SK-N-SH (cell line): Measurements from ENCODE around the gene LACTB. TPM values are rescaled to one million over a fixed set of nuclear protein-coding genes. Genes with fewer than 3 reads are reported as not detected.

Source experiments
- CTCF ChIA-PET: fragments of 300-600, 350-600 bp; formaldehyde crosslinking; extraction: SDS; loops from one replicate; lab custom pipeline; 2021; lab: Yijun Ruan, JAX
- POLR2A ChIA-PET: fragments of 350-600 bp; sonication (Branson Sonifier 250); formaldehyde crosslinking; extraction: SDS; loops from one replicate; lab custom pipeline; 2020; ENCODE audit warnings: antibody characterized with exemption, inconsistent platforms; lab: Yijun Ruan, JAX
- DNase-seq: peaks from one replicate; pipeline ENCODE4 v3.0.0; 2012
- H2AFZ ChIP-seq: fragments of 200-600 bp; sonication (generic); 2 replicates; pipeline ENCODE4 v1.8.1; 2016; ENCODE audit warnings: antibody characterized with exemption, mild to moderate bottlenecking, low read depth
- H3F3A ChIP-seq: fragments of 200-600 bp; sonication (generic); replicated peaks from 2 replicates; pipeline ENCODE3; 2016; ENCODE audit warnings: antibody characterized with exemption, mild to moderate bottlenecking; ENCODE audit not compliant: insufficient read depth
- H3K27ac ChIP-seq, 2 experiments: fragments of 200-500 bp in 1 of 2; fragments of 200-600 bp in 1 of 2; sonication (Bioruptor generic) in 1 of 2; sonication (generic), shearing (Covaris generic) in 1 of 2; 2 replicates each; pipeline versions ENCODE4 v1.5.1 to v1.6.1; 2014 to 2016; ENCODE audit warnings: low read depth in 2 of 2, inconsistent platforms in 1 of 2, low read length in 1 of 2, mild to moderate bottlenecking in 1 of 2, mixed read lengths in 1 of 2
- H3K27me3 ChIP-seq: fragments of 200-600 bp; sonication (generic), shearing (Covaris generic); 2 replicates; pipeline ENCODE4 v1.6.1; 2016; ENCODE audit warnings: mixed run types; ENCODE audit not compliant: insufficient read depth
- H3K36me3 ChIP-seq, 2 experiments: fragments of 200-500 bp in 1 of 2; fragments of 200-600 bp in 1 of 2; sonication (Bioruptor generic) in 1 of 2; sonication (generic) in 1 of 2; replicated peaks in 1 of 2; 2 replicates each; pipeline versions ENCODE3 to v1.5.1; 2014 to 2016; ENCODE audit warnings: low read length in 1 of 2, mild to moderate bottlenecking in 1 of 2; ENCODE audit not compliant: insufficient read depth in 2 of 2, control insufficient read depth in 1 of 2
- H3K4me1 ChIP-seq, 2 experiments: fragments of 200-500 bp in 1 of 2; fragments of 200-600 bp in 1 of 2; sonication (Bioruptor generic) in 1 of 2; sonication (generic), shearing (Covaris generic) in 1 of 2; 2 replicates each; pipeline versions ENCODE4 v1.5.1 to v1.6.1; 2014 to 2016; ENCODE audit warnings: low read depth in 1 of 2, low read length in 1 of 2, mixed run types in 1 of 2; ENCODE audit not compliant: insufficient read depth in 2 of 2, control insufficient read depth in 1 of 2
- H3K4me2 ChIP-seq: fragments of 200-600 bp; sonication (generic), shearing (Covaris generic); 2 replicates; pipeline ENCODE4 v1.6.1; 2017; ENCODE audit warnings: mixed run types
- H3K4me3 ChIP-seq, 2 experiments: fragments of 200-500 bp in 1 of 2; fragments of 200-600 bp in 1 of 2; sonication (Bioruptor generic) in 1 of 2; sonication (generic), shearing (Covaris generic) in 1 of 2; 2 replicates each; pipeline versions ENCODE4 v1.5.1 to v1.8.1; 2014 to 2016; ENCODE audit warnings: low read depth in 2 of 2, inconsistent platforms in 1 of 2, low read length in 1 of 2, mild to moderate bottlenecking in 1 of 2, mixed read lengths in 1 of 2, moderate library complexity in 1 of 2
- H3K79me2 ChIP-seq: fragments of 200-600 bp; sonication (generic); 2 replicates; pipeline ENCODE4 v1.8.1; 2017; ENCODE audit warnings: mild to moderate bottlenecking; ENCODE audit not compliant: insufficient read depth
- H3K9ac ChIP-seq: fragments of 200-600 bp; sonication (generic); 2 replicates; pipeline ENCODE4 v1.6.1; 2017; ENCODE audit warnings: mixed run types
- H3K9me2 ChIP-seq: fragments of 200-600 bp; sonication (generic); 2 replicates; pipeline ENCODE4 v1.6.1; 2017; ENCODE audit warnings: mixed run types
- H3K9me3 ChIP-seq: fragments of 200-600 bp; sonication (generic); 2 replicates; pipeline ENCODE4 v1.6.1; 2017; ENCODE audit warnings: mixed run types, mild to moderate bottlenecking, moderate library complexity
- H4K20me1 ChIP-seq: fragments of 200-600 bp; sonication (generic); 2 replicates; pipeline ENCODE4 v1.6.1; 2017; ENCODE audit warnings: mild to moderate bottlenecking, mixed run types; ENCODE audit not compliant: insufficient read depth
- ELF1 ChIP-seq: IDR thresholded peaks from 2 replicates; pipeline ENCODE4 v1.4.0; 2012
- EP300 ChIP-seq, 2 experiments: IDR thresholded peaks; 2 replicates each; pipeline versions ENCODE4 v1.4.0 to v1.6.1; 2012; ENCODE audit warnings: borderline replicate concordance in 1 of 2, low read depth in 1 of 2, low read length in 1 of 2
- EZH2phosphoT487 ChIP-seq: fragments of 200-600 bp; sonication (generic); IDR thresholded peaks from 2 replicates; pipeline ENCODE4 v1.6.1; 2017; ENCODE audit warnings: low read depth, mixed run types, mild to moderate bottlenecking, antibody characterized with exemption, moderate library complexity, borderline replicate concordance
- GATA2 ChIP-seq: sonication (generic); formaldehyde crosslinking; IDR thresholded peaks from 2 replicates; pipeline ENCODE4 v1.5.0; 2020; ENCODE audit warnings: mild to moderate bottlenecking, missing genetic modification reagents
- RAD21 ChIP-seq: IDR thresholded peaks from 2 replicates; pipeline ENCODE4 v1.6.1; 2012; ENCODE audit warnings: mild to moderate bottlenecking, low read length
- RCOR1 ChIP-seq: fragments of 150-350 bp; IDR thresholded peaks from 2 replicates; pipeline ENCODE4 v1.6.1; 2017; ENCODE audit warnings: antibody characterized with exemption, low read length
- RFX5 ChIP-seq: IDR thresholded peaks from 2 replicates; pipeline ENCODE4 v1.6.1; 2012; ENCODE audit warnings: mild to moderate bottlenecking, improper control_type of control experiment, low read length
- TAF1 ChIP-seq: IDR thresholded peaks from 2 replicates; pipeline ENCODE4 v1.6.1; 2012; ENCODE audit warnings: low read depth, mild to moderate bottlenecking, low read length, moderate library complexity, borderline replicate concordance
- TEAD4 ChIP-seq: IDR thresholded peaks from 2 replicates; pipeline ENCODE4 v1.4.0; 2012; ENCODE audit warnings: mild to moderate bottlenecking, borderline replicate concordance; ENCODE audit not compliant: insufficient read depth
- YY1 ChIP-seq: IDR thresholded peaks from 2 replicates; pipeline ENCODE4 v1.4.0; 2012; ENCODE audit warnings: low read depth, mild to moderate bottlenecking
- WGBS: methylation state at CpG from one replicate; pipeline ENCODE4 v1.1.6; 2017; ENCODE audit warnings: low lambda C conversion rate; 5-methylcytosine and 5-hydroxymethylcytosine counted together
- polyA plus RNA-seq, 3 experiments: library from polyadenylated mRNA; depleted of rRNA; stranded (reverse); fragments of >200 nt; gene quantifications; 2 replicates each; pipeline ENCODE4 v1.2.3, GENCODE V29; 2012
- TF ChIP-seq, protein P1 (sequence below): IDR thresholded peaks from 2 replicates; pipeline ENCODE4 v1.4.0; 2012; ENCODE audit warnings: low read depth
- TF ChIP-seq, protein P2 (sequence below): fragments of 200-600 bp; sonication (generic); IDR thresholded peaks from 2 replicates; pipeline ENCODE4 v1.6.1; 2017; ENCODE audit warnings: antibody characterized with exemption, mild to moderate bottlenecking, moderate library complexity
- TF ChIP-seq, protein P3 (sequence below): fragments of 150-350 bp; IDR thresholded peaks from 2 replicates; pipeline ENCODE4 v1.6.1; 2017; ENCODE audit warnings: antibody characterized with exemption, low read length, low read depth, borderline replicate concordance
- TF ChIP-seq, protein P4 (sequence below): fragments of 150-350 bp; IDR thresholded peaks from 2 replicates; pipeline ENCODE4 v1.6.1; 2016; ENCODE audit warnings: mild to moderate bottlenecking, low read depth, low read length

LACTB gene
- polyA plus RNA-seq, 1 of the 3 experiments (the other 2 are of a cell fraction): 23.3 TPM

DNA sequence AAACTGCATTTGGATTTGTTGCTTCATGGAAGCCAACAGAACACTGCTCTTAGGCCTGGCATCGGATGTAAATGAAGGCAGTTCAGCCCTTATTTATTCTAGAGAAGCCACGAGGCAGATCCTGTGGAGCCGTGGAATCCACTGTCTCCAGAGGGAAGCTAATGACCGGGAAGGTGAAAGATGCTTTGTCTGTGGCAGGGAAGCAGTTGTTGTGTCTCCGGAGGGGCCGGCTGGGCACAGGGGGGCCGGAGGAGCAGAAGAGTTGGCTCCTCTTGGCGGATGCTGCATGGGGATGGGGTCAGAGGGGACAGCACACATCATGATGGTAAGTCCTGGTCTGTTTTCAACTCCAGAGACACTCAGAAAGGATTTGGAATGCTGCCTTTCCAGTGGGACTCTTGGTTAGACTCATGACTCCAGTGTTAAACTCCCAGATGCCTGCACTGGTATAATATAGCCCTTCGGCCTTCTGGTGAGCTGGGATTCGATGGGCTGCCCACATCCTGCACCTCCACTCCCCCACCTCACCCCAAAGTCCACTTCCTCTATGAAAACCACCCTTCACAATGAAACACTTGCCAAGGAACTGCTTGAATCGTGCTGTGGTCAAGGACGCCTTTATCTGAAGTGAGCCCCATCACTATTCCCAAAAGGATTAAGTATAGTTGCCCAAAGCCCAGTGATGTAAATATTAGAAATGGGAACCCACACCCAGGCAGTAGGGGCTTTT, 45.5 kb upstream of the LACTB start:
- CTCF ChIA-PET: interaction anchor here (1.0 to 3.0 kb wide), 3 partner anchors 11 to 29 kb away, joined by 3 to 9 read pairs (median 6); no protein-coding TSS in a partner anchor
- no peaks in the 10 kb centered on the region for H3K9me3 ChIP-seq
- H3K4me2 ChIP-seq: peak overlapping the region; percentile 64; the same call in 1 of the 2 replicates
- no peak overlapping the region for H2AFZ ChIP-seq
- peaks cover 13% of the 10 kb centered on the region for H4K20me1 ChIP-seq
- peak overlapping the region; percentile 91 to 92 for H3K27ac ChIP-seq
- H3K27me3 ChIP-seq: no peaks in the 10 kb centered on the region
- peaks cover 55% of the 10 kb centered on the region for H3F3A ChIP-seq
- H3K9ac ChIP-seq: peak overlapping the region; percentile 6; the same call in 1 of the 2 replicates
- no peak for DNase-seq
- no peak overlapping the region for H3K4me3 ChIP-seq
- POLR2A ChIA-PET: no interaction called here
- H3K9me2 ChIP-seq: no peaks in the 10 kb centered on the region
- no peak for TF ChIP-seq EZH2phosphoT487
- TF ChIP-seq ELF1: no peak
- TF ChIP-seq, protein P1, sequence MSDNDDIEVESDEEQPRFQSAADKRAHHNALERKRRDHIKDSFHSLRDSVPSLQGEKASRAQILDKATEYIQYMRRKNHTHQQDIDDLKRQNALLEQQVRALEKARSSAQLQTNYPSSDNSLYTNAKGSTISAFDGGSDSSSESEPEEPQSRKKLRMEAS: no peak
- no peak for TF ChIP-seq RCOR1
- TF ChIP-seq GATA2 (CRISPR knock-in tag): no peak
- no peak for TF ChIP-seq YY1
- TF ChIP-seq, protein P2, sequence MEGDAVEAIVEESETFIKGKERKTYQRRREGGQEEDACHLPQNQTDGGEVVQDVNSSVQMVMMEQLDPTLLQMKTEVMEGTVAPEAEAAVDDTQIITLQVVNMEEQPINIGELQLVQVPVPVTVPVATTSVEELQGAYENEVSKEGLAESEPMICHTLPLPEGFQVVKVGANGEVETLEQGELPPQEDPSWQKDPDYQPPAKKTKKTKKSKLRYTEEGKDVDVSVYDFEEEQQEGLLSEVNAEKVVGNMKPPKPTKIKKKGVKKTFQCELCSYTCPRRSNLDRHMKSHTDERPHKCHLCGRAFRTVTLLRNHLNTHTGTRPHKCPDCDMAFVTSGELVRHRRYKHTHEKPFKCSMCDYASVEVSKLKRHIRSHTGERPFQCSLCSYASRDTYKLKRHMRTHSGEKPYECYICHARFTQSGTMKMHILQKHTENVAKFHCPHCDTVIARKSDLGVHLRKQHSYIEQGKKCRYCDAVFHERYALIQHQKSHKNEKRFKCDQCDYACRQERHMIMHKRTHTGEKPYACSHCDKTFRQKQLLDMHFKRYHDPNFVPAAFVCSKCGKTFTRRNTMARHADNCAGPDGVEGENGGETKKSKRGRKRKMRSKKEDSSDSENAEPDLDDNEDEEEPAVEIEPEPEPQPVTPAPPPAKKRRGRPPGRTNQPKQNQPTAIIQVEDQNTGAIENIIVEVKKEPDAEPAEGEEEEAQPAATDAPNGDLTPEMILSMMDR: no peak
- TF ChIP-seq, protein P3, sequence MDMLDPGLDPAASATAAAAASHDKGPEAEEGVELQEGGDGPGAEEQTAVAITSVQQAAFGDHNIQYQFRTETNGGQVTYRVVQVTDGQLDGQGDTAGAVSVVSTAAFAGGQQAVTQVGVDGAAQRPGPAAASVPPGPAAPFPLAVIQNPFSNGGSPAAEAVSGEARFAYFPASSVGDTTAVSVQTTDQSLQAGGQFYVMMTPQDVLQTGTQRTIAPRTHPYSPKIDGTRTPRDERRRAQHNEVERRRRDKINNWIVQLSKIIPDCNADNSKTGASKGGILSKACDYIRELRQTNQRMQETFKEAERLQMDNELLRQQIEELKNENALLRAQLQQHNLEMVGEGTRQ: no peak
- no peak for TF ChIP-seq RFX5
- TF ChIP-seq EP300 (IDR thresholded peaks at IDR 0.05; ENCODE audit: borderline replicate concordance in 1 of 2, low read depth in 1 of 2, low read length in 1 of 2): no peak
- TF ChIP-seq TEAD4: no peak
- TF ChIP-seq RAD21: no peak
- TF ChIP-seq TAF1: no peak
- TF ChIP-seq, protein P4, sequence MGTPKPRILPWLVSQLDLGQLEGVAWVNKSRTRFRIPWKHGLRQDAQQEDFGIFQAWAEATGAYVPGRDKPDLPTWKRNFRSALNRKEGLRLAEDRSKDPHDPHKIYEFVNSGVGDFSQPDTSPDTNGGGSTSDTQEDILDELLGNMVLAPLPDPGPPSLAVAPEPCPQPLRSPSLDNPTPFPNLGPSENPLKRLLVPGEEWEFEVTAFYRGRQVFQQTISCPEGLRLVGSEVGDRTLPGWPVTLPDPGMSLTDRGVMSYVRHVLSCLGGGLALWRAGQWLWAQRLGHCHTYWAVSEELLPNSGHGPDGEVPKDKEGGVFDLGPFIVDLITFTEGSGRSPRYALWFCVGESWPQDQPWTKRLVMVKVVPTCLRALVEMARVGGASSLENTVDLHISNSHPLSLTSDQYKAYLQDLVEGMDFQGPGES: no peak
- peaks cover 13 to 17% of the 10 kb centered on the region in 2 experiments; a peak in 3 of 4 replicates for H3K4me1 ChIP-seq
- peaks cover 7 to 14% of the 10 kb centered on the region in 2 experiments for H3K36me3 ChIP-seq
- H3K79me2 ChIP-seq: no peaks in the 10 kb centered on the region
- WGBS: 95% methylated on average over 12 of the region's 12 CpGs
